HepG2 (cell line): ENCODE data around the gene METTL25. TPM values are rescaled to one million over a fixed set of nuclear protein-coding genes. Genes with fewer than 3 reads are reported as not detected.
A peak's percentile ranks its signal among the peaks of the same experiment; 100 is the strongest.

Experiments
- CENPBD1 ChIP-seq: sonication (generic); formaldehyde crosslinking; IDR thresholded peaks from 2 replicates; pipeline ENCODE4 v1.8.0; 2022; ENCODE audit warnings: missing genetic modification reagents, low read depth, mild to moderate bottlenecking, borderline replicate concordance
- CENPX ChIP-seq: sonication (generic); formaldehyde crosslinking; IDR thresholded peaks from 2 replicates; pipeline ENCODE4 v1.9.0; 2021; ENCODE audit warnings: mild to moderate bottlenecking, missing genetic modification reagents, moderate library complexity
- GATA4 ChIP-seq: sonication (generic); IDR thresholded peaks from 2 replicates; pipeline ENCODE4 v1.6.1; 2016; ENCODE audit warnings: antibody characterized with exemption, low read depth, borderline replicate concordance
- GFI1 ChIP-seq: sonication (generic); formaldehyde crosslinking; IDR thresholded peaks from 2 replicates; pipeline ENCODE4 v1.5.0; 2020; ENCODE audit warnings: missing genetic modification reagents, mild to moderate bottlenecking, borderline replicate concordance
- HNF1A ChIP-seq, 2 experiments: sonication (generic) in 1 of 2; formaldehyde crosslinking in 1 of 2; IDR thresholded peaks; 2 replicates each; pipeline versions ENCODE4 v1.4.0 to v1.6.1; 2016 to 2020; ENCODE audit warnings: borderline replicate concordance in 1 of 2, low read depth in 1 of 2, mild to moderate bottlenecking in 1 of 2, missing genetic modification reagents in 1 of 2
- HOXA9 ChIP-seq: sonication (generic); formaldehyde crosslinking; IDR thresholded peaks from 2 replicates; pipeline ENCODE4 v1.8.1; 2022; ENCODE audit warnings: missing genetic modification reagents, mild to moderate bottlenecking, moderate library complexity, borderline replicate concordance
- LRRFIP1 ChIP-seq: sonication (generic); formaldehyde crosslinking; conservative IDR thresholded peaks from 2 replicates; pipeline ENCODE4 v1.4.0; 2020; ENCODE audit warnings: missing genetic modification reagents
- MLX ChIP-seq: IDR thresholded peaks from 2 replicates; pipeline ENCODE4 v1.6.1; 2016
- NCOA2 ChIP-seq: sonication (generic); formaldehyde crosslinking; IDR thresholded peaks from 2 replicates; pipeline ENCODE4 v1.8.0; 2022; ENCODE audit warnings: inconsistent platforms
- SAFB2 ChIP-seq: sonication (generic); formaldehyde crosslinking; IDR thresholded peaks from 2 replicates; pipeline ENCODE4 v1.5.1; 2020; ENCODE audit warnings: missing genetic modification reagents, low read depth, mild to moderate bottlenecking, borderline replicate concordance
- SALL1 ChIP-seq: sonication (generic); formaldehyde crosslinking; IDR thresholded peaks from 2 replicates; pipeline ENCODE4 v1.8.0; 2022; ENCODE audit warnings: mild to moderate bottlenecking, missing genetic modification reagents
- SIX1 ChIP-seq: sonication (generic); formaldehyde crosslinking; IDR thresholded peaks from 2 replicates; pipeline ENCODE4 v1.4.0; 2020; ENCODE audit warnings: missing genetic modification reagents, borderline replicate concordance
- SRY ChIP-seq: sonication (generic); formaldehyde crosslinking; IDR thresholded peaks from 2 replicates; pipeline ENCODE4 v1.8.0; 2022; ENCODE audit warnings: mild to moderate bottlenecking, missing genetic modification reagents
- STAG1 ChIP-seq: sonication (generic); formaldehyde crosslinking; IDR thresholded peaks from 2 replicates; pipeline ENCODE4 v1.4.0; 2020; ENCODE audit warnings: missing genetic modification reagents
- TBX2 ChIP-seq: sonication (generic); formaldehyde crosslinking; IDR thresholded peaks from 2 replicates; pipeline ENCODE4 v1.5.0; 2020; ENCODE audit warnings: missing genetic modification reagents, mild to moderate bottlenecking, borderline replicate concordance
- TCF7L2 ChIP-seq: IDR thresholded peaks from 2 replicates; pipeline ENCODE4 v1.6.1; 2011; ENCODE audit warnings: mild to moderate bottlenecking, low read depth, low read length, moderate library complexity
- THAP8 ChIP-seq: sonication (generic); formaldehyde crosslinking; IDR thresholded peaks from 2 replicates; pipeline ENCODE4 v1.5.1; 2020; ENCODE audit warnings: missing genetic modification reagents, mild to moderate bottlenecking, borderline replicate concordance
- ZNF17 ChIP-seq: sonication (generic); formaldehyde crosslinking; IDR thresholded peaks from 2 replicates; pipeline ENCODE4 v1.5.0; 2020; ENCODE audit warnings: mild to moderate bottlenecking, missing genetic modification reagents
- polyA plus RNA-seq, 8 experiments: library from polyadenylated mRNA; depleted of rRNA in 3 of 8; stranded (reverse) in 7 of 8; unstranded in 1 of 8; fragments of >200 nt; fragmentation: Illumina TruSeq in 4 of 8; extraction: Trizol in 4 of 8; gene quantifications; 2 replicates each; pipeline versions ENCODE4 v1.2.1 to v1.2.3, GENCODE V29; 2011 to 2016; ENCODE audit warnings: low read depth in 4 of 8, missing spikeins in 1 of 8, mixed read lengths in 1 of 8; ENCODE audit not compliant: insufficient read depth in 1 of 8
- total RNA-seq, 5 experiments: library from RNA; depleted of rRNA; stranded (reverse); fragments of >200 nt; fragmentation: Illumina TruSeq; extraction: Trizol; gene quantifications; 2 replicates each; pipeline ENCODE4 v1.2.3, GENCODE V29; 2016; ENCODE audit warnings: low read depth in 1 of 5

METTL25 gene
- total and polyA plus RNA-seq, 2 of the 13 experiments (the other 11 are each of a cell fraction or from before 2014, with no cell fraction given) = 2.2 to 7.8 TPM

GRCh38 chr12:82314406-82314892, 43.9 kb upstream of the METTL25 start (continued):
- TF ChIP-seq LRRFIP1 (CRISPR knock-in tag) = no peak
- no peak for TF ChIP-seq CENPBD1
- TF ChIP-seq SALL1 = peak; percentile 70
- peak; percentile 49; the same call in 1 of the 2 replicates for TF ChIP-seq TBX2 (CRISPR knock-in tag)
- no peak for TF ChIP-seq ZNF17 (CRISPR knock-in tag)
- no peak for TF ChIP-seq THAP8 (CRISPR knock-in tag)
- no peak for TF ChIP-seq GATA4
- TF ChIP-seq MLX = no peak
- no peak for TF ChIP-seq TCF7L2
- TF ChIP-seq GFI1 (CRISPR knock-in tag) = no peak
- TF ChIP-seq HOXA9 (CRISPR knock-in tag) = no peak
- TF ChIP-seq HNF1A (IDR thresholded peaks at IDR 0.05; ENCODE audit: low read depth) = no peak
- no peak for TF ChIP-seq HNF1A (CRISPR knock-in tag; IDR thresholded peaks at IDR 0.05; ENCODE audit: borderline replicate concordance)
- no peak for TF ChIP-seq STAG1 (CRISPR knock-in tag)
- TF ChIP-seq CENPX (CRISPR knock-in tag) = no peak
- no peak for TF ChIP-seq SRY (CRISPR knock-in tag)
- TF ChIP-seq SIX1 (CRISPR knock-in tag) = no peak
- no peak for TF ChIP-seq NCOA2 (CRISPR knock-in tag)
- no peak for TF ChIP-seq SAFB2
